HCT116 (cell line): Measurements from ENCODE around the gene TMEM89. TPM values are rescaled to one million over a fixed set of nuclear protein-coding genes. Genes with fewer than 3 reads are reported as not detected.

Experiments used
- EGR1 ChIP-seq: IDR thresholded peaks from 2 replicates; pipeline ENCODE4 v1.6.1; 2012; ENCODE audit warnings: low read depth
- EZH2 ChIP-seq: fragments of 200-600 bp; sonication (generic); IDR thresholded peaks from 2 replicates; pipeline ENCODE4 v1.6.1; 2017; ENCODE audit warnings: antibody characterized with exemption, mixed run types
- EZH2phosphoT487 ChIP-seq: fragments of 200-600 bp; IDR thresholded peaks from 2 replicates; pipeline ENCODE4 v1.6.1; 2018; ENCODE audit warnings: antibody characterized with exemption, borderline replicate concordance
- FOSL1 ChIP-seq: IDR thresholded peaks from 2 replicates; pipeline ENCODE4 v1.6.1; 2012; ENCODE audit warnings: low read depth
- POLR2A ChIP-seq: IDR thresholded peaks from 2 replicates; pipeline ENCODE4 v1.7.0; 2011; ENCODE audit warnings: borderline replicate concordance; ENCODE audit not compliant: insufficient read depth, insufficient read length; ENCODE audit errors: extremely low read depth
- POLR2AphosphoS5 ChIP-seq: IDR thresholded peaks from 2 replicates; pipeline ENCODE4 v1.6.1; 2011; ENCODE audit warnings: mild to moderate bottlenecking, low read depth, low read length, moderate library complexity
- RAD21 ChIP-seq: IDR thresholded peaks from 2 replicates; pipeline ENCODE4 v1.6.1; 2012; ENCODE audit warnings: low read depth, mild to moderate bottlenecking
- SP1 ChIP-seq: IDR thresholded peaks from 2 replicates; pipeline ENCODE4 v1.6.1; 2012; ENCODE audit warnings: low read depth
- YY1 ChIP-seq: IDR thresholded peaks from 2 replicates; pipeline ENCODE4 v1.6.1; 2011; ENCODE audit warnings: low read length, low read depth, moderate library complexity, mild to moderate bottlenecking; ENCODE audit not compliant: insufficient replicate concordance; ENCODE audit errors: extremely low read depth
- total RNA-seq: library from RNA; stranded (reverse); gene quantifications from one replicate; pipeline ENCODE4 v1.2.1, GENCODE V29; 2021; ENCODE audit not compliant: unreplicated experiment
- TF ChIP-seq, protein P1 (sequence below): IDR thresholded peaks from 2 replicates; pipeline ENCODE4 v1.6.1; 2012; ENCODE audit warnings: low read depth

Gene TMEM89
- total RNA-seq, 1 experiment from 2014 or later, result 0.49 TPM

GRCh38 chr3:48623851-48624547 is 2.4 kb upstream of the TMEM89 start (continued):
- TF ChIP-seq, protein P1, sequence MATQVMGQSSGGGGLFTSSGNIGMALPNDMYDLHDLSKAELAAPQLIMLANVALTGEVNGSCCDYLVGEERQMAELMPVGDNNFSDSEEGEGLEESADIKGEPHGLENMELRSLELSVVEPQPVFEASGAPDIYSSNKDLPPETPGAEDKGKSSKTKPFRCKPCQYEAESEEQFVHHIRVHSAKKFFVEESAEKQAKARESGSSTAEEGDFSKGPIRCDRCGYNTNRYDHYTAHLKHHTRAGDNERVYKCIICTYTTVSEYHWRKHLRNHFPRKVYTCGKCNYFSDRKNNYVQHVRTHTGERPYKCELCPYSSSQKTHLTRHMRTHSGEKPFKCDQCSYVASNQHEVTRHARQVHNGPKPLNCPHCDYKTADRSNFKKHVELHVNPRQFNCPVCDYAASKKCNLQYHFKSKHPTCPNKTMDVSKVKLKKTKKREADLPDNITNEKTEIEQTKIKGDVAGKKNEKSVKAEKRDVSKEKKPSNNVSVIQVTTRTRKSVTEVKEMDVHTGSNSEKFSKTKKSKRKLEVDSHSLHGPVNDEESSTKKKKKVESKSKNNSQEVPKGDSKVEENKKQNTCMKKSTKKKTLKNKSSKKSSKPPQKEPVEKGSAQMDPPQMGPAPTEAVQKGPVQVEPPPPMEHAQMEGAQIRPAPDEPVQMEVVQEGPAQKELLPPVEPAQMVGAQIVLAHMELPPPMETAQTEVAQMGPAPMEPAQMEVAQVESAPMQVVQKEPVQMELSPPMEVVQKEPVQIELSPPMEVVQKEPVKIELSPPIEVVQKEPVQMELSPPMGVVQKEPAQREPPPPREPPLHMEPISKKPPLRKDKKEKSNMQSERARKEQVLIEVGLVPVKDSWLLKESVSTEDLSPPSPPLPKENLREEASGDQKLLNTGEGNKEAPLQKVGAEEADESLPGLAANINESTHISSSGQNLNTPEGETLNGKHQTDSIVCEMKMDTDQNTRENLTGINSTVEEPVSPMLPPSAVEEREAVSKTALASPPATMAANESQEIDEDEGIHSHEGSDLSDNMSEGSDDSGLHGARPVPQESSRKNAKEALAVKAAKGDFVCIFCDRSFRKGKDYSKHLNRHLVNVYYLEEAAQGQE, result no peak
- TF ChIP-seq RAD21, result no peak
- no peak for TF ChIP-seq POLR2AphosphoS5
- no peak for TF ChIP-seq EZH2
- no peak for TF ChIP-seq SP1
- no peak for TF ChIP-seq FOSL1
- TF ChIP-seq EGR1, result no peak
- no peak for TF ChIP-seq YY1
- no peak for TF ChIP-seq POLR2A
- TF ChIP-seq EZH2phosphoT487, result no peak
